ENCODE data around the gene KANSL1.
A peak's percentile ranks its signal among the peaks of the same experiment; 100 is the strongest.
"Not testable (repeated sequence)": the region's sequence is repeated elsewhere in the genome, so short reads cannot be mapped to it uniquely, and the experiment has no call there.

KANSL1 gene

GRCh38 chr17:46193151-46193625 is at the start of gene KANSL1:
TSS of gene KANSL1 (minus strand) at chr17:46193429. CDS start at chr17:46172143, 21,286 bp downstream.
- DNase-seq = peak; percentile 26 to 69

GRCh38 chr17:46231359-46231758 is 38.1 kb upstream of the KANSL1 start:
- not testable (repeated sequence) for DNase-seq

GRCh38 chr17:46225274-46225794 is 32.1 kb upstream of the KANSL1 start:
- DNase-seq = peak; percentile 83 to 85

- not testable (repeated sequence) for DNase-seq
Measured at GRCh38 chr17:46224864-46225263, 31.6 kb upstream of the KANSL1 start.

- not testable (repeated sequence) for DNase-seq
Measured at GRCh38 chr17:46223041-46223440, 29.8 kb upstream of the KANSL1 start.

- DNase-seq = no peak
Measured at GRCh38 chr17:46216682-46217081, 23.5 kb upstream of the KANSL1 start.

GRCh38 chr17:46212634-46213435 is 19.6 kb upstream of the KANSL1 start:
- no peak for DNase-seq

- no peak for DNase-seq
Measured at GRCh38 chr17:46208997-46209396, 15.8 kb upstream of the KANSL1 start.

- no peak for DNase-seq
Measured at GRCh38 chr17:46205975-46206374, 12.7 kb upstream of the KANSL1 start.

GRCh38 chr17:46202424-46202823 is 9.2 kb upstream of the KANSL1 start:
- DNase-seq = no peak

- DNase-seq = no peak
Measured at GRCh38 chr17:46201491-46201890, 8.3 kb upstream of the KANSL1 start.

GRCh38 chr17:46200197-46200596 is 7.0 kb upstream of the KANSL1 start:
- DNase-seq = no peak

GRCh38 chr17:46199379-46199778 is 6.2 kb upstream of the KANSL1 start:
- no peak for DNase-seq

GRCh38 chr17:46198233-46198632 is 5.0 kb upstream of the KANSL1 start:
- DNase-seq = no peak

GRCh38 chr17:46197530-46197929 is 4.3 kb upstream of the KANSL1 start:
- no peak for DNase-seq

GRCh38 chr17:46195939-46196716 is 2.9 kb upstream of the KANSL1 start:
- DNase-seq = no peak

GRCh38 chr17:46195217-46195855 is 2.1 kb upstream of the KANSL1 start:
- no peak for DNase-seq

- peak in 1 of 2 experiments; percentile 25 for DNase-seq
Measured at GRCh38 chr17:46194393-46195216, 1.4 kb upstream of the KANSL1 start.

- DNase-seq = peak; percentile 64 to 96
Measured at GRCh38 chr17:46193626-46194392, 580 bp upstream of the KANSL1 start.

- DNase-seq = peak in 1 of 2 experiments; percentile 45
Measured at GRCh38 chr17:46192439-46193150, 634 bp downstream of the KANSL1 start.

GRCh38 chr17:46192189-46192438 is 1.1 kb downstream of the KANSL1 start:
- no peak for DNase-seq

All from cerebellar nuclear complex (tissue), 1 donor.